ENCODE measurements around the gene CBFB. TPM values are rescaled to one million over a fixed set of nuclear protein-coding genes. Genes with fewer than 3 reads are reported as not detected.

Gene CBFB
- total RNA-seq, 1 experiment from 2014 or later, result 76.3 TPM

GRCh38 chr16:67013823-67014633 is 14.9 kb upstream of the CBFB start:
- Histone ChIP-seq H2AFZ (ENCODE audit: low read length) (no peak overlapping the region), H3T11ph (ENCODE audit: low read length) (no peak overlapping the region)
- H3K36me3 Mint-ChIP-seq (ENCODE audit: insufficient read depth in 1 of 3, low read depth in 3 of 3), result no peaks in the 10 kb centered on the region

More at GRCh38 chr16:67013823-67014633, 14.9 kb upstream of the CBFB start:
- H3K14ac ChIP-seq (ENCODE audit: insufficient read depth, low read length), result no peak overlapping the region
- Mint-ChIP-seq H3K4me3 (peak overlapping the region; percentile 57 to 79), H3K27ac (no peak overlapping the region), H3K4me1 (peaks cover 3 to 12% of the 10 kb centered on the region in 2 experiments; a peak in 2 of 4 replicates), H3K27me3 (ENCODE audit: low read depth) (peaks cover 46% of the 10 kb centered on the region), H3K9me3 (no peaks in the 10 kb centered on the region)
- DNase-seq, result peak; percentile 53
- H2BK20ac ChIP-seq (ENCODE audit: low read depth, low read length, poor library complexity, severe bottlenecking), result no peak overlapping the region
- no peak overlapping the region for H3K4ac ChIP-seq (ENCODE audit: low read depth, low read length)
- no peaks in the 10 kb centered on the region for H3K9me3 ChIP-seq (ENCODE audit: control insufficient read depth, low read depth, low read length)
- no peak overlapping the region for H2BK5ac ChIP-seq (ENCODE audit: insufficient read length, low read length)
- no peak overlapping the region for H4K91ac ChIP-seq (ENCODE audit: insufficient read length, low read depth, low read length)
- no peak overlapping the region for H3K23ac ChIP-seq (ENCODE audit: insufficient read length, low read depth, low read length)
- H4K8ac ChIP-seq (replicated peaks; ENCODE audit: insufficient read length, low read depth, low read length), result no peak overlapping the region
- no peak overlapping the region for H4K5ac ChIP-seq (ENCODE audit: insufficient read length, low read depth, low read length)
- H3K18ac ChIP-seq (ENCODE audit: insufficient read length, low read depth, low read length), result no peak overlapping the region
- H3K56ac ChIP-seq (ENCODE audit: insufficient read length, low read depth, low read length), result no peak overlapping the region
- H3K27ac ChIP-seq (ENCODE audit: insufficient read length, low read depth, low read length), result no peak overlapping the region
- peak overlapping the region; percentile 49 for H3K4me2 ChIP-seq (ENCODE audit: insufficient read depth, insufficient read length, low read length)
- no peaks in the 10 kb centered on the region for H3K79me1 ChIP-seq (ENCODE audit: insufficient read depth, low read depth, low read length, poor library complexity, severe bottlenecking)
- TF ChIP-seq CTCF (conservative IDR thresholded peaks at IDR 0.05), result peak; percentile 35; the same call in 2 of the 3 replicates
- H3K27me3 ChIP-seq (ENCODE audit: insufficient read depth, low read length), result peaks cover 16% of the 10 kb centered on the region; the same call in 1 of the 2 replicates
- no CpG with 5 or more reads among the region's 70 CpGs for WGBS (ENCODE audit: extremely low coverage, insufficient read length, low lambda C conversion rate)
- no peak overlapping the region for H2BK15ac ChIP-seq (ENCODE audit: low read depth, low read length)
- H2BK120ac ChIP-seq (ENCODE audit: low read depth, low read length, poor library complexity, severe bottlenecking), result no peak overlapping the region
- H3K9ac ChIP-seq (ENCODE audit: extremely low read depth, insufficient read length, low read length), result no peak overlapping the region
- H3K79me2 ChIP-seq (ENCODE audit: insufficient read depth, low read length), result no peaks in the 10 kb centered on the region
- peaks cover 6% of the 10 kb centered on the region for H3K23me2 ChIP-seq (ENCODE audit: insufficient read length, low read depth, low read length, poor library complexity, severe bottlenecking)
- H2AK5ac ChIP-seq (ENCODE audit: insufficient read length, low read length), result no peak overlapping the region
- H2BK12ac ChIP-seq (ENCODE audit: insufficient read length, low read depth, low read length), result no peak overlapping the region
- no peaks in the 10 kb centered on the region for H4K20me1 ChIP-seq (ENCODE audit: control insufficient read depth, insufficient read depth, insufficient read length)
- no peaks in the 10 kb centered on the region for H3K4me1 ChIP-seq (ENCODE audit: insufficient read depth, low read length)
